Measurements from ENCODE around the gene GNB1.

The GNB1 gene

DNA sequence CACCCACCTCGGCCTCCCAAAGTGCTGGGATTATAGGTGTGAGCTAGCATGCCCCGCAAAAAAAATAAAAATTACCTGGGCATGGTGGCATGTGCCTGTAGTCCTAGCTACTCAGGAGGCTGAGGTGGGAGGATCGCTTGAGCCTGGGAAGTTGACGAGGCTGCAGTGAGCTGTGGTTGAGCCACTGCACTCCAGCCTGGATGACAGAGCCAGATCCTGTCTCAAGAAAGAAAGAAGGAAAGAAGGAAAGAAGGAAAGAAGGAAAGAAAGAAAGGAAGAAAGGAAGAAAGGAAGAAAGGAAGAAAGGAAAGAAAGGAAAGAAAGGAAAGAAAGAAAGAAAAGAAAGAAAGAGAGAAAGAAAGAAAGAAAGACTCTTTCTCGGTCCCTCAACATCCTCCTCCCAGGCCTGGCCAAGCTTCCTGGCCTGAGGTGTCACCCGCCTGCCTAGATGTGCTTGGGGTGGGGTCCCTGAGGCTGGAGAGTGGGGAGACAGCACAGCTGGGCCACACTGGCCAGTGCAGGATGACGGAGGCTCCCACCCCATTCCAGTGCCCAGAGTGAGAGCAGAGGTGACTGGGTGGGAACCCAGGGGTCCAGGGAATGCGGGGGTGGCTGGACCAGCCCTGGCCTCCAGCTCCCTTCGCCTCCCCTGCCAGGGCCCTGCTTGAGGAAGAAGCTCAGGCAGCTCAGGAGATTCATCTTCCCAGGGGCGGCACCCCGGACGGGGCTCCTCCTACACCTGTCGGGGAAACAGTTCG is 10.2 kb upstream of the GNB1 start:
- H3K36me3 ChIP-seq (ENCODE audit: control insufficient read depth, low read depth, low read length) = no peaks in the 10 kb centered on the region
- H3K4me3 ChIP-seq (ENCODE audit: low read length) = no peak overlapping the region
- peaks cover 3% of the 10 kb centered on the region for H3K9me3 ChIP-seq (ENCODE audit: control insufficient read depth, low read depth, low read length)
- H3K4me1 ChIP-seq (ENCODE audit: control insufficient read depth, low read depth, low read length) = no peaks in the 10 kb centered on the region
- H3K27ac ChIP-seq (ENCODE audit: low read length) = no peak overlapping the region
- H3K27me3 ChIP-seq (ENCODE audit: control insufficient read depth, insufficient read depth, low read length) = no peaks in the 10 kb centered on the region
- H3K9ac ChIP-seq (ENCODE audit: low read length) = no peak overlapping the region

DNA sequence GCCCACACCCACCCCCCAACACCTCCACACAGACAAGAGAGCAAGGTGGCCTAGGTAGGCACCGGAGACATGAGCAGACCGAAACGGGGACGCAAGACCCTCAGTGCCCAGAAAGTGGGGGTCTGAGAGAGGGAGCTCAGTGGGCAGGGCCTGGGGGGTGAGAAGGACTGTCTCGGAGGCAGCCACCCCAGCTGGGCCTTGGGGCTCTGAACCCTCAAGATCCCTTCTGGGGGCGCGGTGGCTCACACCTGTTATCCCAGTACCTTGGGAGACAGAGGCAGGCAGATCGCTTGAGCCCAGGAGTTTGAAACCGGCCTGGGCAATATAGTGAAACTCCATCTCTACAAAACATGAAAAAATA is 9.1 kb upstream of the GNB1 start:
- H3K27me3 ChIP-seq (ENCODE audit: control insufficient read depth, insufficient read depth, low read length) = no peaks in the 10 kb centered on the region
- H3K4me3 ChIP-seq (ENCODE audit: low read length) = no peak overlapping the region
- H3K9me3 ChIP-seq (ENCODE audit: control insufficient read depth, low read depth, low read length) = peaks cover 3% of the 10 kb centered on the region
- H3K36me3 ChIP-seq (ENCODE audit: control insufficient read depth, low read depth, low read length) = no peaks in the 10 kb centered on the region
- H3K9ac ChIP-seq (ENCODE audit: low read length) = no peak overlapping the region
- H3K27ac ChIP-seq (ENCODE audit: low read length) = no peak overlapping the region
- peaks cover 4% of the 10 kb centered on the region for H3K4me1 ChIP-seq (ENCODE audit: control insufficient read depth, low read depth, low read length)

DNA sequence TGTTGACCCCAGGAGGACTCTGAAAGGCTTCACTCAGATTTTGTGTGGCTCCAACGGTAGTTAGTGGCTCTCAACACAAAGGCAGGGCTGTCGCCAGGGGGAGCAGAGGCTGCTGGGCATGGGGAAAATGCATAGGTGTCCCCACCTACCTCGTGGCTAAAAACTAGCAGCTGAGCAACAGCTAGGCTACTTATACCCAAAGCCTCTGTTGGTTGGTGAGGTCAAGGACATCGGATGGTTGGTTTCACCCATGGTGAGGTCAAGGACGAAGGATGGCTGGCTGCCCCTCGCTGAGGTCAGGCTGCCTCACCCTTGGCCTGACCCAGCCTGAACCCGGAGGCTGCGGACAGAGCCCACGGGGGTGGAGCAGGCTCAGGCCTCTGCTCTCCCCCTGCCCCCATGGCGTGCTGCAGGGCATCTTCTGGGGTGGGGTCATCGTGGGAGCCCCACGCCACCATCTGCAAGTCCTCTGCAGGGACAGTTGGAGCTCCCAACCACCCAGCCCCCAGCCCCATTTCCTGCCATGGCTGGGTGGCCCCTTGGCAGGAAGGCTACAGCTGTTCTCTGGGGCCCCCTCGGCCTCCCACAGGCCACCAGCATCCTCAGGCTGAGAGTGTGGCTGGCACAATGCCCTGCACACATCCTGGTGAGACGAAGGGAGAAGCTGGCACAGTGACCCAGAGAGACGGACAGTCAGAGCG is 8.5 kb upstream of the GNB1 start:
- H3K9ac ChIP-seq (ENCODE audit: low read length) = no peak overlapping the region

DNA sequence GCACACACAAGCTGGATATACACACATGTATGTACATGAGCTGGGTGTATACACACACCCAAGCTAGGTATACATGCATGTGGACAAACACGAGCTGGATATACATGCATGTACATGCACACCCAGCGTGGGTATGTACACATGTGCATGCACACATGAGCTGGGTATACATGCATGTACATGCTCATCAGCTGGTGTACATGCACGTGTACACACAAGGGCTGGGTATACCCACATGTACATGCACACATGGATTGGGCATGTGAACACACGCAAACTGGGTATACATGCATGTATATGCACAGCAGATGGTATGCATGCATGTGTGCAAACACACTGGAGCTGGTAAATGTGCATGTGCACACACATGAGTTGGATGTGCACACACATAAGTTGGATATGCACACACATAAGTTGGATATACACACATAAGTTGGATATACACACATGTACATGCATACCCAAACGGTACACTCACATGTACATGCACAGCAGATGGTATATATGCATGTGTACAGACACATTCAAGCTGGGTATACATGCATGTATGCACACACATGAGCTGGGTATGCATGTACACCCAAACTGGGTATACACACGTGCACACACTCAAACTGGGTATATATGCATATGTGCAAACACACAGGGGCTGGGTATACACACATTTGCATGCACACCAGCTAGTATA is 7.5 kb upstream of the GNB1 start:
- no peaks in the 10 kb centered on the region for H3K36me3 ChIP-seq (ENCODE audit: control insufficient read depth, low read depth, low read length)
- peaks cover 9% of the 10 kb centered on the region for H3K4me1 ChIP-seq (ENCODE audit: control insufficient read depth, low read depth, low read length)
- H3K27ac ChIP-seq (ENCODE audit: low read length) = no peak overlapping the region
- no peak overlapping the region for H3K9ac ChIP-seq (ENCODE audit: low read length)
- no peaks in the 10 kb centered on the region for H3K27me3 ChIP-seq (ENCODE audit: control insufficient read depth, insufficient read depth, low read length)
- no peak overlapping the region for H3K4me3 ChIP-seq (ENCODE audit: low read length)
- H3K9me3 ChIP-seq (ENCODE audit: control insufficient read depth, low read depth, low read length) = peaks cover 3% of the 10 kb centered on the region

More for the DNA sequence above, 8.5 kb upstream of the GNB1 start:
- no peak overlapping the region for H3K4me3 ChIP-seq (ENCODE audit: low read length)
- H3K9me3 ChIP-seq (ENCODE audit: control insufficient read depth, low read depth, low read length) = peaks cover 3% of the 10 kb centered on the region
- no peak overlapping the region for H3K27ac ChIP-seq (ENCODE audit: low read length)
- H3K36me3 ChIP-seq (ENCODE audit: control insufficient read depth, low read depth, low read length) = no peaks in the 10 kb centered on the region
- no peaks in the 10 kb centered on the region for H3K27me3 ChIP-seq (ENCODE audit: control insufficient read depth, insufficient read depth, low read length)
- peaks cover 9% of the 10 kb centered on the region for H3K4me1 ChIP-seq (ENCODE audit: control insufficient read depth, low read depth, low read length)

DNA sequence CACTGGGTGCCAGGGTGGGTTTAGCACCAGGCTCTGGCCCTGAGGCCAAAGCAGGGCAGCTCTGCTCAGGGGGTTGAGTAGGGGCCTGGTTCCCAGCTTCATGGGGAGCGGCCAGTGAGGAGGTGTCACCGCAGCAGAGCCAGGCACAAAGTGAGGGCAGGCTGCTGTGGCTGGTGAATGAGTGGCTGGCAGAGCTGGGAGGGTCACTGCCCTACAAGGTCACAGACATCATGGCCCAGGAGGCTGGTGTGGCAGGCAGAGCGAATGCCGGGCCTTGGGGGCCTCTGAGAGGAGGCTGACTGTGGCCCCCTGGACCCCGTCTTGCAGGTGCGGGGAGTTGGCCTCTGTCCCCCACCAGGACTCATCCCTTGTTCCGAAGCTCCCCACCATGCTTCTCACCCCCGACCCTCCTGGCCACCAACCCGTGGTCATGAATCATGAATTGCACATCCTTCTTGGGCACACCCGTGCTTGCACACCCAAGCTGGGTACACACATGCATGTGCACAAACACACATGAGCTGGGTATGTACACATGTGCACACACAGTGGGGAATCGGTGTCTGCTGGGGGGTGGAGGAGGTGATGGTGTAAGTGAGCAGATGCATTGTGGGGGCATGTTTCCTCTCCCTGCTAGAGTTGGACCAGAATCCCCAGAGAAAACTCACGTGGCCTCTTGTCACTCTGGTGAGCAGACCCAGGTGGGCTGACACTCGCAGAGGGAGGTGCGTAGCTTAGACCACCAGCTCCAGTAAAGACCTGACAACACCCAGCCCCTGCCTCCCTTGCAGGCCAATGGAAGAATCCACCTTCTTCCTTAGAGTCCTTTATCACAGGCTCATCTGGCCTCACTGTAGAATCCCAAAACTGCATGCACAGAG is 4.8 kb upstream of the GNB1 start:
- Histone ChIP-seq H3K9ac (ENCODE audit: low read length) (no peak overlapping the region), H3K36me3 (ENCODE audit: control insufficient read depth, low read depth, low read length) (no peaks in the 10 kb centered on the region), H3K27ac (ENCODE audit: low read length) (no peak overlapping the region), H3K4me3 (ENCODE audit: low read length) (no peak overlapping the region), H3K9me3 (ENCODE audit: control insufficient read depth, low read depth, low read length) (no peaks in the 10 kb centered on the region), H3K27me3 (ENCODE audit: control insufficient read depth, insufficient read depth, low read length) (no peaks in the 10 kb centered on the region), H3K4me1 (ENCODE audit: control insufficient read depth, low read depth, low read length) (peaks cover 9% of the 10 kb centered on the region)

DNA sequence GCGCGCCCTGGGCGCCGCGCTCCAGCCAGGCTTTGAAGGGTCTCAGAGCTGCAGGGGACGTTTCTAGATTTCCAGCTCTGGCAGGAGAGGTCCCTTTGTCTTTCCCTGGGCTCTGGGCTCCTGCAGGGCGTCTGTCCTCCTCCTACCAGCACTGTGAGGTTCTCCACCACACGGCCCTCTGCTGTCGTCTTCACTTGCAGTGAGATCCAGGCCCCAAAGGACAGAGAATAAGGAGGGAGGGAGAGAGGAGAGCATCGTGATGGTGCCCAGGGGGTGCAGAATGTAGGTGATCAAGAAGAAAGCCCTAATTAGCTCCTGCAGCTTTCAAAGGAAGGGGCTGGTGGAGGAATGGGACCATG is 4.2 kb upstream of the GNB1 start:
- Histone ChIP-seq H3K27me3 (ENCODE audit: control insufficient read depth, insufficient read depth, low read length) (no peaks in the 10 kb centered on the region), H3K4me3 (ENCODE audit: low read length) (no peak overlapping the region), H3K36me3 (ENCODE audit: control insufficient read depth, low read depth, low read length) (no peaks in the 10 kb centered on the region), H3K9ac (ENCODE audit: low read length) (no peak overlapping the region), H3K27ac (ENCODE audit: low read length) (no peak overlapping the region), H3K9me3 (ENCODE audit: control insufficient read depth, low read depth, low read length) (no peaks in the 10 kb centered on the region), H3K4me1 (ENCODE audit: control insufficient read depth, low read depth, low read length) (peaks cover 9% of the 10 kb centered on the region)

DNA sequence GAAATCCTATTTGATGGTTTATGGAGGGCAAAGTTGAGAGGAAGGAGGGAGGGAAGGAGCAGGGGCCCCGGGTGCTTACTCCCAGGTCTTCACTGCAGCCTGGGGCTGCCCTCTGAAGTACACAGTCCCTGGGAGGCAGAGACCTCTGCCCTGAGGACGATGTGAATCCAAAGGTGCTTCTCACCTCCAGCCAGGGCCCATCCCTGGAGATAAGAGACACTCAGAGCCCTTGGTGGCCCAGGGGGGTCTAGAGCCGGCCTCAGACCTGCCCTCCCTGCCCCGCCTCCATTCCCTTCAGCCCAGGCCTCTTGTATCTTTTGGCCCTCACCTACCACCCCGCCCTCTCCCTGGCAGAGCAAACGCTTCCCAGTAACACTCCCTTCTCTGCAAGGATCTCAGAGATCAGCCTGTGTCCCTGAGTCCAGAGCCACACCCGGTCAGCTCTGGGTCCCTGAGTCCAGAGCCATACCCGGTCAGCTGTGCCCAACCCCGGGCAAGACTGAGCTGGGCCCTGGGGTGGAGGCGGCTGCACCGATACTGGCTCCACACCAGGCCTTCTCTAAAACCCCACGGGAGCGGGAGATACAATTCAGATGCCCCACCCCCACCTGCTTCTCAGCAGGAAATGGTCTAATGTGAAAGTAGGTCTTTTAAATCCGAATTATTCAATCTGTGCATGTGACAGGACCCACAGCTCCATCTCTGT is 3.6 kb upstream of the GNB1 start:
- no peak overlapping the region for H3K9ac ChIP-seq (ENCODE audit: low read length)
- H3K4me3 ChIP-seq (ENCODE audit: low read length) = no peak overlapping the region
- H3K27me3 ChIP-seq (ENCODE audit: control insufficient read depth, insufficient read depth, low read length) = no peaks in the 10 kb centered on the region
- no peaks in the 10 kb centered on the region for H3K9me3 ChIP-seq (ENCODE audit: control insufficient read depth, low read depth, low read length)
- no peaks in the 10 kb centered on the region for H3K36me3 ChIP-seq (ENCODE audit: control insufficient read depth, low read depth, low read length)
- no peak overlapping the region for H3K27ac ChIP-seq (ENCODE audit: low read length)
- H3K4me1 ChIP-seq (ENCODE audit: control insufficient read depth, low read depth, low read length) = peaks cover 9% of the 10 kb centered on the region

DNA sequence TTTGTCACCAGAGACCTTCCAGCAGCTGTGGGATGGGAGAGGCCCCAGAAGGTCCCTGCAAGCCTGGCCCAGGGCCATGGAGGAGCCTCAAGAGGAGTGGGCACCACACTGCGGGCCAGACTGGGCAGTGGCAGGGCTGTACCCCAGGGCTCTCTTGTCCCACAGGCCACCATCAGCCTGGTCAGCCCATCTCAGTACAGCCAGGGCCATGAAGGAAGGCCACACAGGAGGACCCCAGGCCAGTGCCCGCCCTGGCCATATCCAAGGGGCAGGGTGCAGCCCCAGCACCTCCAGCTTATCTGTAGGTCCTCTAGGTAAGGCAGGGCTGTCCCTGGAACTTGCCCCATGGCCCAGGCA is 3.1 kb upstream of the GNB1 start:
- Histone ChIP-seq H3K36me3 (ENCODE audit: control insufficient read depth, low read depth, low read length) (no peaks in the 10 kb centered on the region), H3K9ac (ENCODE audit: low read length) (no peak overlapping the region), H3K9me3 (ENCODE audit: control insufficient read depth, low read depth, low read length) (no peaks in the 10 kb centered on the region), H3K4me1 (ENCODE audit: control insufficient read depth, low read depth, low read length) (peaks cover 13% of the 10 kb centered on the region), H3K4me3 (ENCODE audit: low read length) (no peak overlapping the region), H3K27ac (ENCODE audit: low read length) (no peak overlapping the region), H3K27me3 (ENCODE audit: control insufficient read depth, insufficient read depth, low read length) (no peaks in the 10 kb centered on the region)

DNA sequence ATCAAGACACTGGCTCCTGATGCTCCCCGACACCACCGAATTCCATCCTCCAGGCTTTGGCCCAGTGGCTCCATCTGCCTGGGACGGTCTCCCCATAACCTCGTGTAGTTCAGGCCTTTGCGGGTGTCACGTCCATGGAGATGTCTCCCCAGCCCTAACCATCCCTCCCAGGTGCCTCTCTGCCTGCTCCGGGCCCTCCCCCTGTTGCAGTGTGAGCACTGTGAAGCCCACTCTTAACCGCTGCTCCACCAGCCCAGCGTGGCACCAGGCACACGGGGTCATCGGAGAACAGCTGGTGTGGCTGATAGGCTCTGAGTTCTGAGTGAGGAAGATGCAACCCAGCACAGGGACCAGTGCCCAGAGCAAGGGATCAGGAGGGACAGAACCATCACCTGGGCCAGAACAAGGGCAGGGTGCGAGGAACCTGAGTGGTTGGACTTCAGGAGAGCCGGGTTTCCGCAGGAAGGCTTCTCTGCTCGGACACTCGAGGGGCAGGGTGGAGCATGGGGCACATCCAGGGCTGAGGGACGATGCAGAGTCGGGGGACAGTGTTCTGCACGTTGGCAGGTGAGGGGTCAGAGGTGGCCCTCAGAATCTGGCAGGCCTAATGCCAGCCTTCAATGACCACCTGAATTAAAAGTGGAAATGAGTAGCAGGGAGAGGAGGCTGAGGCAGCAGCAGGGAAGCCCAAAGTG is 2.6 kb upstream of the GNB1 start:
- no peak overlapping the region for H3K27ac ChIP-seq (ENCODE audit: low read length)
- H3K4me1 ChIP-seq (ENCODE audit: control insufficient read depth, low read depth, low read length) = peaks cover 18% of the 10 kb centered on the region
- H3K9me3 ChIP-seq (ENCODE audit: control insufficient read depth, low read depth, low read length) = no peaks in the 10 kb centered on the region
- no peaks in the 10 kb centered on the region for H3K36me3 ChIP-seq (ENCODE audit: control insufficient read depth, low read depth, low read length)
- no peak overlapping the region for H3K4me3 ChIP-seq (ENCODE audit: low read length)
- no peaks in the 10 kb centered on the region for H3K27me3 ChIP-seq (ENCODE audit: control insufficient read depth, insufficient read depth, low read length)
- H3K9ac ChIP-seq (ENCODE audit: low read length) = no peak overlapping the region

DNA sequence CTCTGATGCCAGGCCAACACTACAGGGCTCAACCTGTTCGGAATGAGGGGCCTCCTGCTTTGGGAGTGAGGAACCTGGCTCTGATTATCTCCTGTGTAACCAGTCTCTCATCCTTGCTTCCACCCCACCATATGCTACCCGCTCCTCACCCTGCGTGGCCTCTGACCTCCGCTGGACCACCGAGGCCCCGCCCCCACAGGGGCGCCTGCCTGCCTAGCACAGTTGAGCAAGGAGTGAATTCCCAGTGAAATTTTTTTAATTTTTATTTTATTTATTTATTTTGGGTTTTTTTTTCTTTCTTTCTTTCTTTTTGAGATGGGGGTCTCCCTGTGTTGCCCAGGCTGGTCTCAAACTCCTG is 1.9 kb upstream of the GNB1 start:
- no peak overlapping the region for H3K9ac ChIP-seq (ENCODE audit: low read length)
- peaks cover 18% of the 10 kb centered on the region for H3K4me1 ChIP-seq (ENCODE audit: control insufficient read depth, low read depth, low read length)
- no peak overlapping the region for H3K4me3 ChIP-seq (ENCODE audit: low read length)
- H3K27ac ChIP-seq (ENCODE audit: low read length) = no peak overlapping the region
- H3K9me3 ChIP-seq (ENCODE audit: control insufficient read depth, low read depth, low read length) = no peaks in the 10 kb centered on the region
- no peaks in the 10 kb centered on the region for H3K27me3 ChIP-seq (ENCODE audit: control insufficient read depth, insufficient read depth, low read length)
- no peaks in the 10 kb centered on the region for H3K36me3 ChIP-seq (ENCODE audit: control insufficient read depth, low read depth, low read length)

Data from iPS-18a (cell line).